HepG2 (cell line): ENCODE results near the gene RPS6KB1. TPM values are rescaled to one million over a fixed set of nuclear protein-coding genes. Genes with fewer than 3 reads are reported as not detected.

Experiments
- CBFB ChIP-seq: sonication (generic); formaldehyde crosslinking; IDR thresholded peaks from 2 replicates; pipeline ENCODE4 v1.4.0; 2020; ENCODE audit warnings: missing genetic modification reagents
- HMGA1 ChIP-seq: sonication (generic); formaldehyde crosslinking; conservative IDR thresholded peaks from 2 replicates; pipeline ENCODE4 v1.4.0; 2020; ENCODE audit warnings: missing genetic modification reagents
- HOXA5 ChIP-seq: sonication (generic); formaldehyde crosslinking; IDR thresholded peaks from 2 replicates; pipeline ENCODE4 v1.4.0; 2020; ENCODE audit warnings: missing genetic modification reagents
- POLR2AphosphoS2 ChIP-seq: IDR thresholded peaks from 2 replicates; pipeline ENCODE4 v1.6.1; 2011; ENCODE audit warnings: low read depth, low read length, improper control_type of control experiment
- PPARG ChIP-seq: conservative IDR thresholded peaks from 2 replicates; pipeline ENCODE4 v1.6.1; 2016; ENCODE audit warnings: missing biosample characterization, missing genetic modification reagents
- RFX3 ChIP-seq: IDR thresholded peaks from 2 replicates; pipeline ENCODE4 v1.6.1; 2016; ENCODE audit warnings: missing biosample characterization, missing genetic modification reagents
- ZBTB40 ChIP-seq, 2 experiments: fragments of 450-650 bp in 1 of 2; sonication (generic) in 1 of 2; formaldehyde crosslinking in 1 of 2; IDR thresholded peaks; 2 replicates each; pipeline versions ENCODE4 v1.6.1 to v1.8.0; 2016 to 2022; ENCODE audit warnings: antibody characterized with exemption in 1 of 2, mild to moderate bottlenecking in 1 of 2, missing genetic modification reagents in 1 of 2
- ZC3H13 ChIP-seq: sonication (generic); formaldehyde crosslinking; IDR thresholded peaks from 2 replicates; pipeline ENCODE4 v1.8.1; 2023; ENCODE audit warnings: mild to moderate bottlenecking, missing genetic modification reagents, moderate library complexity
- ZNF235 ChIP-seq: sonication (generic); formaldehyde crosslinking; IDR thresholded peaks from 2 replicates; pipeline ENCODE4 v1.8.1; 2023; ENCODE audit warnings: mild to moderate bottlenecking, missing genetic modification reagents, borderline replicate concordance
- ZNF724P ChIP-seq: sonication (generic); formaldehyde crosslinking; IDR thresholded peaks from 2 replicates; pipeline ENCODE4 v1.8.0; 2022; ENCODE audit warnings: missing genetic modification reagents, borderline replicate concordance
- polyA plus RNA-seq, 8 experiments: library from polyadenylated mRNA; depleted of rRNA in 3 of 8; stranded (reverse) in 7 of 8; unstranded in 1 of 8; fragments of >200 nt; fragmentation: Illumina TruSeq in 4 of 8; extraction: Trizol in 4 of 8; gene quantifications; 2 replicates each; pipeline versions ENCODE4 v1.2.1 to v1.2.3, GENCODE V29; 2011 to 2016; ENCODE audit warnings: low read depth in 4 of 8, missing spikeins in 1 of 8, mixed read lengths in 1 of 8; ENCODE audit not compliant: insufficient read depth in 1 of 8
- total RNA-seq, 5 experiments: library from RNA; depleted of rRNA; stranded (reverse); fragments of >200 nt; fragmentation: Illumina TruSeq; extraction: Trizol; gene quantifications; 2 replicates each; pipeline ENCODE4 v1.2.3, GENCODE V29; 2016; ENCODE audit warnings: low read depth in 1 of 5
- TF ChIP-seq, protein P1 (sequence below): sonication (generic); formaldehyde crosslinking; IDR thresholded peaks from 2 replicates; pipeline ENCODE4 v1.4.0; 2020; ENCODE audit warnings: missing genetic modification reagents
- TF ChIP-seq, protein P2 (sequence below): sonication (generic); formaldehyde crosslinking; IDR thresholded peaks from 2 replicates; pipeline ENCODE4 v1.4.0; 2020; ENCODE audit warnings: missing genetic modification reagents, borderline replicate concordance
- TF ChIP-seq, protein P3 (sequence below): sonication (generic); formaldehyde crosslinking; IDR thresholded peaks from 2 replicates; pipeline ENCODE4 v1.4.0; 2020; ENCODE audit warnings: mild to moderate bottlenecking, low read depth, missing genetic modification reagents
- TF ChIP-seq, protein P4 (sequence below): sonication (generic); formaldehyde crosslinking; IDR thresholded peaks from 2 replicates; pipeline ENCODE4 v1.4.0; 2020; ENCODE audit warnings: missing genetic modification reagents

Gene RPS6KB1
- total and polyA plus RNA-seq, 2 of the 13 experiments (the other 11 are each of a cell fraction or from before 2014, with no cell fraction given): 16.5 to 42.2 TPM

DNA sequence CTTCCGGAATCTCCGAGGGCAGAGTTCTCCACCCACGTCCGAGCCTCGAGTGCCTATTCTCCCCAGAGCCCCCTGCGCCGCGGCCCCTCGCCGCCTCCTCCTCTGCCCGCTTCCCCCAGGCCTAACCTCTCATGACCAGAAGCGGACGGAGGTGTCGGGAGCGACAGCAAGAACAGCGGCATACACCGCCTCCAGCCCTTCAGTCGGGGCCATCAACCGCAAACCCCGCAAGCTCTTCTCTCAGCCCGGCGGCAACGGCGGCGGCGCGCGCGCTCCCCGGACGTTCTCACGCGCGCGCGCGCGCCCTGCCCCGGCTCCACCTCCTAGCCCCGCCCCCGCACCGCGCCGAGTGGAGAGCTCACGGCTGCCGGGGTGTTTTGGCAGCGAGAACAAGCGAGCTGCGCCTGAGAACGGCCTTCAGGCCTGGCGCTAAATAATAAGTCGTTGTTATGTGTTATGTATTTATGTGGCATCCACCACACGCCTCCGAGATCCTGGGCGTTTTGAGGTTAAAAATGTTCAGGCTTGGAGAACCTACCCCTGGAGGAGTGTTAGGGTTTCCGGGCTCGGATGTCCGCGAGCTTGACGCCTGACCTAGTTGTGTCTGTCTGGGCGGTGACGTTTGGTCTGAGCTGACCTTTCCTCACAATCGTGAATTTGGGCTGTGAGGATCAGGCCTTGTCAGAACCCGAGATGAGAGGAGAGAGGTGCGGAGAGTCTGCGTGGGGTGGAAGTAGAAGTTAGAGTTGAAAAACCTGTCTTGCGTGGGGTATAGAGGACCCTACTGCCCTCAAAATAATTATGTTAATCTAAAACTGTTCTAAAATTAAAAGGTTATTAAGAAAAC lies 71.8 kb downstream of the RPS6KB1 start, which contains the start of gene RNFT1 (continued):
- TF ChIP-seq ZC3H13 (no peak), ZNF724P (CRISPR knock-in tag) (no peak), ZNF235 (CRISPR knock-in tag) (peak; percentile 76; the same call in 1 of the 2 replicates), POLR2AphosphoS2 (no peak), CBFB (CRISPR knock-in tag) (0 out of 2 replicates have a peak, but pooled peaks have one; percentile 25), HOXA5 (CRISPR knock-in tag) (no peak), HMGA1 (CRISPR knock-in tag) (no peak), PPARG (CRISPR knock-in tag) (peak; percentile 97), ZBTB40 (IDR thresholded peaks at IDR 0.05) (no peak), ZBTB40 (CRISPR knock-in tag; IDR thresholded peaks at IDR 0.05) (peak; percentile 57), RFX3 (no peak)
- TF ChIP-seq, protein P1, sequence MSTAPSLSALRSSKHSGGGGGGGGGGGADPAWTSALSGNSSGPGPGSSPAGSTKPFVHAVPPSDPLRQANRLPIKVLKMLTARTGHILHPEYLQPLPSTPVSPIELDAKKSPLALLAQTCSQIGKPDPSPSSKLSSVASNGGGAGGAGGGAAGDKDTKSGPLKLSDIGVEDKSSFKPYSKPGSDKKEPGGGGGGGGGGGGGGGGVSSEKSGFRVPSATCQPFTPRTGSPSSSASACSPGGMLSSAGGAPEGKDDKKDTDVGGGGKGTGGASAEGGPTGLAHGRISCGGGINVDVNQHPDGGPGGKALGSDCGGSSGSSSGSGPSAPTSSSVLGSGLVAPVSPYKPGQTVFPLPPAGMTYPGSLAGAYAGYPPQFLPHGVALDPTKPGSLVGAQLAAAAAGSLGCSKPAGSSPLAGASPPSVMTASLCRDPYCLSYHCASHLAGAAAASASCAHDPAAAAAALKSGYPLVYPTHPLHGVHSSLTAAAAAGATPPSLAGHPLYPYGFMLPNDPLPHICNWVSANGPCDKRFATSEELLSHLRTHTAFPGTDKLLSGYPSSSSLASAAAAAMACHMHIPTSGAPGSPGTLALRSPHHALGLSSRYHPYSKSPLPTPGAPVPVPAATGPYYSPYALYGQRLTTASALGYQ: 0 out of 2 replicates have a peak, but pooled peaks have one; percentile 8
- TF ChIP-seq, protein P2, sequence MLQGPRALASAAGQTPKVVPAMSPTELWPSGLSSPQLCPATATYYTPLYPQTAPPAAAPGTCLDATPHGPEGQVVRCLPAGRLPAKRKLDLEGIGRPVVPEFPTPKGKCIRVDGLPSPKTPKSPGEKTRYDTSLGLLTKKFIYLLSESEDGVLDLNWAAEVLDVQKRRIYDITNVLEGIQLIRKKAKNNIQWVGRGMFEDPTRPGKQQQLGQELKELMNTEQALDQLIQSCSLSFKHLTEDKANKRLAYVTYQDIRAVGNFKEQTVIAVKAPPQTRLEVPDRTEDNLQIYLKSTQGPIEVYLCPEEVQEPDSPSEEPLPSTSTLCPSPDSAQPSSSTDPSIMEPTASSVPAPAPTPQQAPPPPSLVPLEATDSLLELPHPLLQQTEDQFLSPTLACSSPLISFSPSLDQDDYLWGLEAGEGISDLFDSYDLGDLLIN (CRISPR knock-in tag): 0 out of 2 replicates have a peak, but pooled peaks have one; percentile 71
- TF ChIP-seq, protein P3, sequence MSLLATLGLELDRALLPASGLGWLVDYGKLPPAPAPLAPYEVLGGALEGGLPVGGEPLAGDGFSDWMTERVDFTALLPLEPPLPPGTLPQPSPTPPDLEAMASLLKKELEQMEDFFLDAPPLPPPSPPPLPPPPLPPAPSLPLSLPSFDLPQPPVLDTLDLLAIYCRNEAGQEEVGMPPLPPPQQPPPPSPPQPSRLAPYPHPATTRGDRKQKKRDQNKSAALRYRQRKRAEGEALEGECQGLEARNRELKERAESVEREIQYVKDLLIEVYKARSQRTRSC: no peak
- TF ChIP-seq, protein P4, sequence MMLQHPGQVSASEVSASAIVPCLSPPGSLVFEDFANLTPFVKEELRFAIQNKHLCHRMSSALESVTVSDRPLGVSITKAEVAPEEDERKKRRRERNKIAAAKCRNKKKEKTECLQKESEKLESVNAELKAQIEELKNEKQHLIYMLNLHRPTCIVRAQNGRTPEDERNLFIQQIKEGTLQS (CRISPR knock-in tag): peak; percentile 56
